Measurements from ENCODE around the gene FAAH. TPM values are rescaled to one million over a fixed set of nuclear protein-coding genes. Genes with fewer than 3 reads are reported as not detected.
"Not testable (repeated sequence)": the region's sequence is repeated elsewhere in the genome, so short reads cannot be mapped to it uniquely, and the experiment has no call there.

Gene FAAH
- total RNA-seq, 1 experiment from 2014 or later = 38.6 TPM

- TF ChIP-seq ZMAT4 (CRISPR knock-in tag; IDR thresholded peaks at IDR 0.05) (no peak), MYBL2 (CRISPR knock-in tag; IDR thresholded peaks at IDR 0.05) (no peak), NR3C1 (CRISPR knock-in tag; conservative IDR thresholded peaks at IDR 0.05; ENCODE audit: low read depth) (no peak), CBFB (CRISPR knock-in tag; IDR thresholded peaks at IDR 0.05; ENCODE audit: low read depth) (no peak), ZBTB43 (CRISPR knock-in tag; IDR thresholded peaks at IDR 0.05) (no peak), RORB (CRISPR knock-in tag; IDR thresholded peaks at IDR 0.05) (no peak), CTCF (IDR thresholded peaks at IDR 0.05) (no peak), E2F4 (CRISPR knock-in tag; IDR thresholded peaks at IDR 0.05; ENCODE audit: borderline replicate concordance, low read depth) (no peak)
These were observed 27.0 kb upstream of the FAAH start (continued) for GRCh38 chr1:46367072-46367471.

GRCh38 chr1:46367701-46368100 lies 26.4 kb upstream of the FAAH start:
- H3K4me1 Mint-ChIP-seq = peaks cover 10% of the 10 kb centered on the region
- H3K9me3 Mint-ChIP-seq; H3K27me3 Mint-ChIP-seq (ENCODE audit: low read depth); H3K27ac Mint-ChIP-seq; POLR2A ChIA-PET; DNase-seq (ENCODE audit: low spot score); ATAC-seq; H3K4me3 Mint-ChIP-seq: not testable (repeated sequence)
- H3K36me3 Mint-ChIP-seq = peaks cover 14% of the 10 kb centered on the region
- CTCF ChIA-PET = interaction anchor here (1.4 kb wide), 3 partner anchors 20 to 44 kb away, joined by 4 to 5 read pairs (median 4); partner anchors contain the start of gene NSUN4

GRCh38 chr1:46368791-46369190 lies 25.3 kb upstream of the FAAH start:
- Mint-ChIP-seq H3K4me3 (no peak overlapping the region), H3K27ac (no peak overlapping the region), H3K27me3 (ENCODE audit: low read depth) (no peaks in the 10 kb centered on the region), H3K36me3 (peaks cover 7% of the 10 kb centered on the region), H3K4me1 (peaks cover 10% of the 10 kb centered on the region), H3K9me3 (no peaks in the 10 kb centered on the region)
- CTCF ChIA-PET = interaction anchor here (1.4 kb wide), 1 partner anchor 29 kb away, joined by 5 read pairs; the partner anchor contains the start of gene NSUN4
- DNase-seq (ENCODE audit: low spot score) (no peak), ATAC-seq (no peak)
- POLR2A ChIA-PET = interaction anchor here (0.6 kb wide), 1 partner anchor 196 kb away, joined by 3 read pairs; no protein-coding TSS in a partner anchor
- no peak for TF ChIP-seq ZNF121 (CRISPR knock-in tag; IDR thresholded peaks at IDR 0.05)
- no peak for TF ChIP-seq JAZF1 (CRISPR knock-in tag; IDR thresholded peaks at IDR 0.05)
- TF ChIP-seq IRF2 (CRISPR knock-in tag; IDR thresholded peaks at IDR 0.05; ENCODE audit: borderline replicate concordance, low read depth) = no peak
- no peak for TF ChIP-seq ZNF512 (CRISPR knock-in tag; IDR thresholded peaks at IDR 0.05; ENCODE audit: borderline replicate concordance)
- no peak for TF ChIP-seq ZNF281 (CRISPR knock-in tag; IDR thresholded peaks at IDR 0.05)
- no peak for TF ChIP-seq SMAD4 (CRISPR knock-in tag; IDR thresholded peaks at IDR 0.05)
- TF ChIP-seq USF2 (CRISPR knock-in tag; IDR thresholded peaks at IDR 0.05) = no peak

Data from WTC11 (cell line).